Testis (tissue), 3 donors: ENCODE results near the gene CUL7. TPM values are rescaled to one million over a fixed set of nuclear protein-coding genes. Genes with fewer than 3 reads are reported as not detected.

ENCODE experiments used
- DNase-seq: peaks from one replicate; pipeline ENCODE4 v3.0.0-alpha.2; 2019
- H3K27ac ChIP-seq, 2 donors: fragments of 200-600 bp; sonication (generic); one replicate each; pipeline ENCODE4 v1.5.1; 2019
- H3K27me3 ChIP-seq: fragments of 200-600 bp; sonication (generic); one replicate; pipeline ENCODE4 v1.5.1; 2019
- H3K36me3 ChIP-seq: fragments of 200-600 bp; sonication (generic); one replicate; pipeline ENCODE4 v1.5.1; 2017; ENCODE audit warnings: low read depth; ENCODE audit errors: missing control alignments
- H3K4me1 ChIP-seq: fragments of 200-600 bp; sonication (generic); one replicate; pipeline ENCODE4 v1.5.1; 2019
- H3K4me3 ChIP-seq, 2 donors: fragments of 200-600 bp; sonication (generic); one replicate each; pipeline ENCODE4 v1.5.1; 2017 to 2019
- H3K9me3 ChIP-seq: fragments of 200-600 bp; sonication (generic); one replicate; pipeline ENCODE4 v1.5.1; 2017
- POLR2A ChIP-seq: fragments of 450-650 bp; IDR thresholded peaks from one replicate; pipeline ENCODE4 v1.6.1; 2017; ENCODE audit warnings: antibody characterized with exemption, mild to moderate bottlenecking, moderate library complexity
- WGBS, 2 donors: methylation state at CpG; one replicate each; pipeline ENCODE4 v1.1.5; 2018; 5-methylcytosine and 5-hydroxymethylcytosine counted together
- intact Hi-C: fragments of 100-400 bp; cut with DNase I; formaldehyde crosslinking; loops from one replicate; pipeline ENCODE4 v1.15.1; 2023; ENCODE audit warnings: low total_unique reads
- polyA plus RNA-seq: library from polyadenylated mRNA; stranded (reverse); fragments of 350-450 nt; fragmentation: Illumina TruSeq; extraction: RNeasy Lipid Tissue Mini Kit (QIAGEN cat#74804); gene quantifications from one replicate; pipeline ENCODE4 v1.2.3, GENCODE V29; 2014; ENCODE audit warnings: low read depth, low replicate concordance; ENCODE audit not compliant: insufficient read depth
- total RNA-seq, 2 donors: library from RNA; depleted of rRNA; stranded (reverse); fragments of >200 nt; gene quantifications; one replicate each; pipeline ENCODE4 v1.2.3, GENCODE V29; 2016
- TF ChIP-seq, protein P1 (sequence below), 3 experiments: fragments of 450-650 bp in 2 of 3; fragments of 200-600 bp in 1 of 3; sonication (generic) in 1 of 3; IDR thresholded peaks; one replicate each; pipeline ENCODE4 v1.5.1; 2016 to 2019; ENCODE audit warnings: antibody characterized with exemption in 3 of 3, mild to moderate bottlenecking in 2 of 3, moderate library complexity in 1 of 3

CUL7 gene
- total and polyA plus RNA-seq, 3 donors from 2014 or later = 16.6 to 31.5 (median 23.9) TPM

DNA sequence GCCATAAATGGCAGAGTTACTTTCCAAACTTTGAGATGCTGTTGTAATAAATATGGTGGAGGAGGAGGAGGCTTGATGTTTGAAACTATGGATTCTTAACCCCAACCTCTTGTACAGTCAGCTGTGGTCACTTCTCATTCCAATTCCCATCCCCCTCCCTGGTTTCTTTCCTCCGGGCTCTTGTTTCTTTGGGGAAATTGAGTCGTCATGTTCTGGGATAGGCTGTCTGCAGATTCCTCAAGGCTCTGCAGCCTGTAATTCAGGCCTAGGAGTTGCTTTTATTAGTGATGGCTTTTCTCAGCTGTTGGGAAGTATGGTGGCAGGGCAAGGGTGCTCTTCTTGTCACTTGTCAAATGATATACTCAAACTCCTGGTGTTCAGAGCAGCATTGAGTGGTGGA, 25.0 kb upstream of the CUL7 start:
- no peaks in the 10 kb centered on the region for H3K9me3 ChIP-seq
- 83 to 90% methylated on average over 2 of the region's 2 CpGs for WGBS, 2 donors
- intact Hi-C loops = loop anchor here (10.0 kb wide), 1 partner anchor 56 kb away; no protein-coding TSS in a partner anchor
- H3K36me3 ChIP-seq = no peaks in the 10 kb centered on the region
- DNase-seq = no peak
- H3K4me3 ChIP-seq = no peak overlapping the region
- H3K27ac ChIP-seq = no peak overlapping the region
- H3K27me3 ChIP-seq = no peaks in the 10 kb centered on the region
- TF ChIP-seq, protein P1, sequence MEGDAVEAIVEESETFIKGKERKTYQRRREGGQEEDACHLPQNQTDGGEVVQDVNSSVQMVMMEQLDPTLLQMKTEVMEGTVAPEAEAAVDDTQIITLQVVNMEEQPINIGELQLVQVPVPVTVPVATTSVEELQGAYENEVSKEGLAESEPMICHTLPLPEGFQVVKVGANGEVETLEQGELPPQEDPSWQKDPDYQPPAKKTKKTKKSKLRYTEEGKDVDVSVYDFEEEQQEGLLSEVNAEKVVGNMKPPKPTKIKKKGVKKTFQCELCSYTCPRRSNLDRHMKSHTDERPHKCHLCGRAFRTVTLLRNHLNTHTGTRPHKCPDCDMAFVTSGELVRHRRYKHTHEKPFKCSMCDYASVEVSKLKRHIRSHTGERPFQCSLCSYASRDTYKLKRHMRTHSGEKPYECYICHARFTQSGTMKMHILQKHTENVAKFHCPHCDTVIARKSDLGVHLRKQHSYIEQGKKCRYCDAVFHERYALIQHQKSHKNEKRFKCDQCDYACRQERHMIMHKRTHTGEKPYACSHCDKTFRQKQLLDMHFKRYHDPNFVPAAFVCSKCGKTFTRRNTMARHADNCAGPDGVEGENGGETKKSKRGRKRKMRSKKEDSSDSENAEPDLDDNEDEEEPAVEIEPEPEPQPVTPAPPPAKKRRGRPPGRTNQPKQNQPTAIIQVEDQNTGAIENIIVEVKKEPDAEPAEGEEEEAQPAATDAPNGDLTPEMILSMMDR (IDR thresholded peaks at IDR 0.05) = no peak
- no peak for TF ChIP-seq POLR2A
- peaks cover 16% of the 10 kb centered on the region for H3K4me1 ChIP-seq

DNA sequence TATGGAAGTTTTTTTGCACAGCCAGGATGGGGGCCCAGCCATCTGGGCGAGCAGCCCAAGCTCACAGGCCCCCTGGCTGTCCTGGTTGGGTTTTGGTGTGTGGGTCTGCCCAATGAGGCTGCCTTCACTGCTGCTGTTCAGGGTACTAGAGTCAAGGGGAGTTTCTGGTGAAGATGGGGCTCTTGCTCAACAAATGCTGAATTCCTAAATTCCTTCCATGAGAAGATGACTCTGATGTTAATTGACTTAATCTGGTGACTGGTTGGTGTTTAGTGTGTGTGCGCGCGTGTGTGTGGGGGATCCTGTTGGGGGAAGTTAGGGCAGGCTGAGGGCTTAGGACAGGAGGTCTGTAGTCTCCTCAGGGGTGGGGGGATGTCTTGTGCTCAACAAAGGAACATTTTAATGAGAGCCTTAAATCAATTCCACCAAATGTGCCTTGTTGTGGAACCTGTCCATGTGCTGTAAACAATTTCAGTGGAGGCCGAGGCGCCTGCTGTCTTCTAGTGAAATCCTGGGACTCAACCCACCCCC, 24.4 kb upstream of the CUL7 start:
- Histone ChIP-seq H3K4me1 (peaks cover 16% of the 10 kb centered on the region), H3K9me3 (no peaks in the 10 kb centered on the region), H3K27ac (no peak overlapping the region), H3K4me3 (no peak overlapping the region), H3K36me3 (no peaks in the 10 kb centered on the region), H3K27me3 (no peaks in the 10 kb centered on the region)
- intact Hi-C loops = loop anchor here (10.0 kb wide), 1 partner anchor 57 kb away; no protein-coding TSS in a partner anchor
- TF ChIP-seq, protein P1 (IDR thresholded peaks at IDR 0.05) = no peak
- TF ChIP-seq POLR2A = no peak
- no peak for DNase-seq
- WGBS, 2 donors = 68 to 69% methylated on average over 6 of the region's 6 CpGs

DNA sequence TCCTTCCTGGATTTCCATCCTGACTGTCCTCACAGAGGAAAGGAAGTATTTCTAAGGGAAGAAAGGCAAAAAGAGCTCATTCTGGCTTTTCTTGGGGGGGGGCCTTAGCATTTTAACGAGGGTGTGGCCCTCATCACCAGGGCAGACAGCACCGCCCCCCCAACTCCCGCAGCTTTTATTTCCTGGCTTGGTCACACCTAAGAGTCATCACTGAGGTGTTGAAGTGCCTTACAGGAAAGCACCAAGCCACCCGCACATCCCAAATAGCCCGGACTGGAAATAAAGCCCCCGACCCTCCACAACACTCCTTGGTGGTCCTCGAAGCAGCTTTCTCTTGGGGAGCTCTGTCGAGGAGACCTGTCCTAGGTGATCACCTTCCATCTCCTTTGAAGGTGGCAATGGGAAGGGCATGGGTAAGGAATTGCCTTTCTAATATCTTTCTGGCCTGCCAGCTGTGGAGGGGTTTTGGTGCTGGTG, 23.7 kb upstream of the CUL7 start:
- H3K4me1 ChIP-seq = peaks cover 16% of the 10 kb centered on the region
- 32 to 42% methylated on average over 6 to 8 of the region's 8 CpGs for WGBS, 2 donors
- DNase-seq = no peak
- intact Hi-C loops = loop anchor here (10.0 kb wide), 1 partner anchor 57 kb away; no protein-coding TSS in a partner anchor
- H3K4me3 ChIP-seq = peak overlapping the region; percentile 58 to 82
- H3K36me3 ChIP-seq = no peaks in the 10 kb centered on the region
- H3K27me3 ChIP-seq = no peaks in the 10 kb centered on the region
- no peaks in the 10 kb centered on the region for H3K9me3 ChIP-seq
- TF ChIP-seq POLR2A = no peak
- TF ChIP-seq, protein P1 (IDR thresholded peaks at IDR 0.05) = no peak
- peak overlapping the region in 1 of 2 donors; percentile 10 for H3K27ac ChIP-seq

DNA sequence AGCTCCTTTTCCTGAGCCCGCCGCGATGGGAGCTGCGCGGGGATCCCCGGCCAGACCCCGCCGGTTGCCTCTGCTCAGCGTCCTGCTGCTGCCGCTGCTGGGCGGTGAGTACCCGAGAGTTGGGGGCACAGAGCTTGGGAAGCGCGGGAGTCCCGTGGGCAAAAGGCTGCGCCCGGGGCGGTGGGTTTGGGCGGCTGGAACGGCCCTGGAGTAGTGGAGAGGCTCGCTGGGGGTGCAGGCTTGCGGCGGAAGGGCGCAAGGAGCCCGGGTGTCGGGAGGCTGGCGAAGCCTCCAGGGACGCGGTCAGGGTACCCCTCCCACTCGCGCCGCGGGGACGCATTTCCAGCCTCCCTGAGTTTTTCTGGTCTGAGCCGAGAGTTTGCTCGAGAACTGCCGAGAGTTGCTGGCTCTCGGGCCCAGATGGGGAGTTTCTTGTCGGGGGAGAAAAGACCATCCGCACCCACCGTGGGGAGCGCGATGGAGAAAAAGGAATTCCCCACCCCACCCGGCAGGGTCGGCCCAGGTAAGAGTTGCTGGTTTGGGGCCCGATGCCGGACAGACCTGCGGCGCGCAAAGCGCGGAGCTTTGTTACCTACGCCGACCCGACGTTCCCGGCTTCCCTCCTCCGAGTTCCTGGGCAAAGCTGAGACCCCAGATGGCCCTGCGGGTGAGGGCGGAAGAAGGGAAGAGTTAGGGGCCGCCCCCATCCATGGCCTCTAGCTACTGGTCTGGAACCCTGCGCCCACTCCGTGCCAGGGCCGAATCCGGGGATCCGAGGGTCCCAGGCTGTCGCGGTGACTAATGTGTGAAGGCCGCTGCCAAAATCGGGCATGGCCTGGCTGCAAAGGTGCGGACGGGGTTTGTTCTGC, 23.0 kb upstream of the CUL7 start:
- DNase-seq = no peak
- Histone ChIP-seq H3K4me1 (peaks cover 16% of the 10 kb centered on the region), H3K27ac (peak overlapping the region; percentile 50 to 59), H3K4me3 (peak overlapping the region; percentile 58 to 82), H3K36me3 (no peaks in the 10 kb centered on the region), H3K27me3 (no peaks in the 10 kb centered on the region), H3K9me3 (no peaks in the 10 kb centered on the region)
- 1 to 2% methylated on average over 21 to 71 of the region's 72 CpGs for WGBS, 2 donors
- intact Hi-C loops = loop anchor here (10.0 kb wide), 1 partner anchor 58 kb away; no protein-coding TSS in a partner anchor
- TF ChIP-seq, protein P1 (IDR thresholded peaks at IDR 0.05) = no peak
